Neuronal stem cell (in vitro differentiated cells): ENCODE measurements around the gene AMDHD2.

Source experiments
- DNase-seq: peaks from one replicate; pipeline ENCODE4 v3.0.0-alpha.2; 2013; ENCODE audit warnings: low spot score
- H2AFZ ChIP-seq: one replicate; pipeline ENCODE4 v1.6.1; 2013; ENCODE audit warnings: mild to moderate bottlenecking, low read length, inconsistent platforms
- H2AK5ac ChIP-seq: 2 replicates; pipeline ENCODE4 v1.6.1; 2013; ENCODE audit warnings: low read depth, mild to moderate bottlenecking, inconsistent platforms, low read length, moderate library complexity, mixed read lengths
- H2BK120ac ChIP-seq: 2 replicates; pipeline ENCODE4 v1.6.1; 2013; ENCODE audit warnings: low read depth, mild to moderate bottlenecking, inconsistent platforms, low read length, moderate library complexity, mixed read lengths
- H2BK12ac ChIP-seq: one replicate; pipeline ENCODE4 v1.6.1; 2013; ENCODE audit warnings: low read length, inconsistent platforms
- H2BK15ac ChIP-seq: 2 replicates; pipeline ENCODE4 v1.6.1; 2013; ENCODE audit warnings: mild to moderate bottlenecking, low read length, inconsistent platforms, mixed read lengths
- H2BK5ac ChIP-seq: one replicate; pipeline ENCODE4 v1.6.1; 2013; ENCODE audit warnings: inconsistent platforms, mild to moderate bottlenecking, low read length, moderate library complexity
- H3K14ac ChIP-seq: one replicate; pipeline ENCODE4 v1.6.1; 2013; ENCODE audit warnings: low read length, inconsistent platforms
- H3K18ac ChIP-seq: 2 replicates; pipeline ENCODE4 v1.6.1; 2013; ENCODE audit warnings: low read length, inconsistent platforms
- H3K23ac ChIP-seq: 2 replicates; pipeline ENCODE4 v1.6.1; 2013; ENCODE audit warnings: low read depth, mild to moderate bottlenecking, mixed read lengths, low read length, inconsistent platforms; ENCODE audit not compliant: poor library complexity
- H3K27ac ChIP-seq: replicated peaks from 3 replicates; pipeline ENCODE4 v1.5.1; 2013; ENCODE audit warnings: low read length, inconsistent platforms
- H3K27me3 ChIP-seq, 3 experiments: 2 replicates each; pipeline ENCODE4 v1.6.1; 2013; ENCODE audit warnings: low read length in 3 of 3, mild to moderate bottlenecking in 2 of 3, inconsistent platforms in 1 of 3, low read depth in 1 of 3, mixed read lengths in 1 of 3, moderate library complexity in 1 of 3; ENCODE audit not compliant: control insufficient read depth in 3 of 3, insufficient read depth in 3 of 3
- H3K36me3 ChIP-seq, 2 donors: replicated peaks in 1 of 2; 2 replicates each; pipeline ENCODE4 v1.6.1; 2013; ENCODE audit warnings: low read length in 2 of 2; ENCODE audit not compliant: control insufficient read depth in 2 of 2, insufficient read depth in 2 of 2
- H3K4ac ChIP-seq: 2 replicates; pipeline ENCODE4 v1.6.1; 2013; ENCODE audit warnings: inconsistent platforms, mild to moderate bottlenecking, low read length, moderate library complexity
- H3K4me1 ChIP-seq, 2 donors: 1 replicate in 1 of 2; 2 replicates in 1 of 2; pipeline ENCODE4 v1.6.1; 2013; ENCODE audit warnings: low read length in 2 of 2, low read depth in 1 of 2; ENCODE audit not compliant: control insufficient read depth in 2 of 2, insufficient read depth in 1 of 2
- H3K4me2 ChIP-seq: one replicate; pipeline ENCODE4 v1.6.1; 2013; ENCODE audit warnings: mild to moderate bottlenecking, low read length, inconsistent platforms; ENCODE audit not compliant: insufficient read depth, poor library complexity, severe bottlenecking
- H3K4me3 ChIP-seq, 2 donors: 2 replicates each; pipeline ENCODE4 v1.5.1; 2013; ENCODE audit warnings: low read length in 2 of 2, mild to moderate bottlenecking in 2 of 2, inconsistent platforms in 1 of 2, moderate library complexity in 1 of 2
- H3K79me1 ChIP-seq: one replicate; pipeline ENCODE4 v1.6.1; 2013; ENCODE audit warnings: low read depth, mild to moderate bottlenecking, inconsistent platforms, low read length, moderate library complexity
- H3K9ac ChIP-seq: one replicate; pipeline ENCODE4 v1.6.1; 2013; ENCODE audit warnings: mild to moderate bottlenecking, low read depth, low read length, inconsistent platforms; ENCODE audit not compliant: poor library complexity
- H3K9me3 ChIP-seq, 2 donors: replicated peaks in 1 of 2; 2 replicates each; pipeline versions ENCODE3 to v1.6.1; 2013; ENCODE audit warnings: low read length in 2 of 2, mild to moderate bottlenecking in 2 of 2, inconsistent platforms in 1 of 2, low read depth in 1 of 2, mixed read lengths in 1 of 2, moderate library complexity in 1 of 2; ENCODE audit not compliant: control insufficient read depth in 2 of 2, insufficient read depth in 1 of 2
- H4K8ac ChIP-seq: one replicate; pipeline ENCODE4 v1.6.1; 2013; ENCODE audit warnings: low read depth, mild to moderate bottlenecking, inconsistent platforms, low read length, moderate library complexity
- H4K91ac ChIP-seq: one replicate; pipeline ENCODE4 v1.6.1; 2013; ENCODE audit warnings: low read length, low read depth, mild to moderate bottlenecking, inconsistent platforms; ENCODE audit not compliant: poor library complexity
- WGBS, 2 donors: extraction: QIAGEN DNeasy Blood & Tissue Kit; methylation state at CpG; one replicate each; pipeline ENCODE4 v1.1.7; 2013; ENCODE audit warnings: missing lambda C conversion rate in 2 of 2, mixed read lengths in 1 of 2; ENCODE audit not compliant: insufficient read length in 2 of 2, insufficient replicate concordance in 1 of 2; ENCODE audit errors: extremely low coverage in 2 of 2; 5-methylcytosine and 5-hydroxymethylcytosine counted together

The AMDHD2 gene

GRCh38 chr16:2485811-2486507 lies 34.2 kb upstream of the AMDHD2 start:
- Histone ChIP-seq H2BK120ac (no peak overlapping the region), H3K4me3 (no peak overlapping the region), H3K4me1 (peaks cover 0 to 2% of the 10 kb centered on the region in 2 donors), H2AFZ (no peak overlapping the region), H3K27me3 (no peaks in the 10 kb centered on the region), H3K9me3 (no peaks in the 10 kb centered on the region), H3K23ac (peak overlapping the region; percentile 80), H2AK5ac (no peak overlapping the region), H3K14ac (peak overlapping the region; percentile 56), H3K36me3 (peaks cover 0 to 4% of the 10 kb centered on the region in 2 donors), H4K91ac (no peak overlapping the region), H3K9ac (peak overlapping the region; percentile 77), H4K8ac (no peak overlapping the region), H3K18ac (no peak overlapping the region), H3K79me1 (peaks cover 19% of the 10 kb centered on the region), H3K4me2 (no peak overlapping the region), H2BK15ac (no peak overlapping the region), H2BK5ac (peak overlapping the region; percentile 53), H3K4ac (no peak overlapping the region), H2BK12ac (peak overlapping the region; percentile 10), H3K27ac (no peak overlapping the region)
- DNase-seq = no peak
- no CpG with 5 or more reads among the region's 33 CpGs for WGBS, 2 donors

GRCh38 chr16:2486645-2487516 lies 33.3 kb upstream of the AMDHD2 start:
- H3K27ac ChIP-seq = no peak overlapping the region
- peak overlapping the region; percentile 53 for H2BK5ac ChIP-seq
- WGBS, 2 donors = no CpG with 5 or more reads among the region's 29 CpGs
- no peak overlapping the region for H2BK15ac ChIP-seq
- no peak overlapping the region for H3K4ac ChIP-seq
- H3K27me3 ChIP-seq = no peaks in the 10 kb centered on the region
- peak overlapping the region; percentile 55 for H3K9ac ChIP-seq
- no peak overlapping the region for H4K8ac ChIP-seq
- no peaks in the 10 kb centered on the region for H3K9me3 ChIP-seq
- H3K36me3 ChIP-seq = peaks cover 0 to 4% of the 10 kb centered on the region in 2 donors
- no peak overlapping the region for H4K91ac ChIP-seq
- no peak overlapping the region for H2AFZ ChIP-seq
- DNase-seq = no peak
- H3K4me1 ChIP-seq = peaks cover 0 to 2% of the 10 kb centered on the region in 2 donors
- H2AK5ac ChIP-seq = no peak overlapping the region
- H2BK120ac ChIP-seq = no peak overlapping the region
- H3K79me1 ChIP-seq = peaks cover 16% of the 10 kb centered on the region
- H3K4me3 ChIP-seq = no peak overlapping the region
- peak overlapping the region; percentile 18 for H3K18ac ChIP-seq
- H2BK12ac ChIP-seq = no peak overlapping the region
- no peak overlapping the region for H3K23ac ChIP-seq
- H3K14ac ChIP-seq = peak overlapping the region; percentile 91
- H3K4me2 ChIP-seq = no peak overlapping the region

- Histone ChIP-seq H3K9me3 (no peaks in the 10 kb centered on the region), H3K4me2 (no peak overlapping the region), H3K23ac (no peak overlapping the region), H3K18ac (no peak overlapping the region), H4K8ac (no peak overlapping the region), H2AFZ (no peak overlapping the region), H2BK5ac (no peak overlapping the region), H3K36me3 (peaks cover 0 to 4% of the 10 kb centered on the region in 2 donors), H3K27me3 (no peaks in the 10 kb centered on the region), H2BK12ac (peak overlapping the region; percentile 58), H3K14ac (peak overlapping the region; percentile 8), H3K27ac (no peak overlapping the region), H3K4ac (no peak overlapping the region), H3K4me3 (no peak overlapping the region), H3K79me1 (peaks cover 16% of the 10 kb centered on the region), H3K4me1 (peaks cover 0 to 2% of the 10 kb centered on the region in 2 donors), H2BK120ac (peak overlapping the region; percentile 61), H4K91ac (no peak overlapping the region), H3K9ac (no peak overlapping the region), H2BK15ac (no peak overlapping the region), H2AK5ac (no peak overlapping the region)
- WGBS, 2 donors = no CpG with 5 or more reads among the region's 8 CpGs
- DNase-seq = no peak
Observed at GRCh38 chr16:2487517-2487842, 32.7 kb upstream of the AMDHD2 start.

- H3K9me3 ChIP-seq = no peaks in the 10 kb centered on the region
- H3K4me2 ChIP-seq = no peak overlapping the region
- no peaks in the 10 kb centered on the region for H3K27me3 ChIP-seq
- no peak overlapping the region for H3K4ac ChIP-seq
- no peak overlapping the region for H2BK15ac ChIP-seq
- no peak overlapping the region for H2AFZ ChIP-seq
- H4K91ac ChIP-seq = no peak overlapping the region
- H2BK5ac ChIP-seq = no peak overlapping the region
- no peak for DNase-seq
- H3K14ac ChIP-seq = peak overlapping the region; percentile 8
- no peak overlapping the region for H3K23ac ChIP-seq
- peak overlapping the region; percentile 37 for H2AK5ac ChIP-seq
- H3K36me3 ChIP-seq = peaks cover 0 to 4% of the 10 kb centered on the region in 2 donors
- no peak overlapping the region for H3K4me3 ChIP-seq
- WGBS, 2 donors = no CpG with 5 or more reads among the region's 15 CpGs
- no peak overlapping the region for H3K9ac ChIP-seq
- H2BK12ac ChIP-seq = peak overlapping the region; percentile 58
- H2BK120ac ChIP-seq = peak overlapping the region; percentile 61
- H3K4me1 ChIP-seq = peaks cover 0 to 2% of the 10 kb centered on the region in 2 donors
- no peak overlapping the region for H4K8ac ChIP-seq
- H3K18ac ChIP-seq = no peak overlapping the region
- H3K27ac ChIP-seq = no peak overlapping the region
- peaks cover 16% of the 10 kb centered on the region for H3K79me1 ChIP-seq
Observed at GRCh38 chr16:2487903-2488531, 32.2 kb upstream of the AMDHD2 start.
